GM15510 (cell line): ENCODE measurements around the gene NR6A1.

Source experiments
- POLR2A ChIP-seq: IDR thresholded peaks from 3 replicates; pipeline ENCODE4 v1.6.1; 2011; ENCODE audit warnings: borderline replicate concordance; ENCODE audit not compliant: insufficient read length; ENCODE audit errors: extremely low read depth

Gene NR6A1

GRCh38 chr9:124487260-124488182, 283.6 kb downstream of the NR6A1 start:
- TF ChIP-seq POLR2A = no peak

- no peak for TF ChIP-seq POLR2A
Observed at GRCh38 chr9:124486778-124487259, 284.3 kb downstream of the NR6A1 start.

DNA sequence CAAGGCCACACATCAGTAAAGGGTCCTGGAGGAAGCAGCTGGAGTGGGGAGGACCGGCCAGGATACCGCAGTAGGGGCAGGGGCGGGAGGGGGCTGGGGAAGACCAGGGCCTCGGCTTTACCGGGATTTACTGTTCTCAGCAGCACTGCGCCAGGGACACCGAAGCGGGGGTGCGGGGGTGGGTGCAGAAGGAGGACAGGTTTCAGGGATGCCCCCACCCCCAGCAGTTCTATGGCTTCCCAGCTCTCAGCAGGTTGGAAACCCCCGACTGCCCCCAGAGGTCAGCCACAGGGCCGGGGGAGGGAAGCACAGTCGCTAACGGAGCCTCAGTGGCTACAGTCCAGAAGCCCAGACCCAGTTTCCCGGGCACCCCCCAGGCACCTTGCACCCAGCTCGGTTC, 285.2 kb downstream of the NR6A1 start:
- no peak for TF ChIP-seq POLR2A

- TF ChIP-seq POLR2A = no peak
Observed at GRCh38 chr9:124485201-124485600, 285.9 kb downstream of the NR6A1 start.

DNA sequence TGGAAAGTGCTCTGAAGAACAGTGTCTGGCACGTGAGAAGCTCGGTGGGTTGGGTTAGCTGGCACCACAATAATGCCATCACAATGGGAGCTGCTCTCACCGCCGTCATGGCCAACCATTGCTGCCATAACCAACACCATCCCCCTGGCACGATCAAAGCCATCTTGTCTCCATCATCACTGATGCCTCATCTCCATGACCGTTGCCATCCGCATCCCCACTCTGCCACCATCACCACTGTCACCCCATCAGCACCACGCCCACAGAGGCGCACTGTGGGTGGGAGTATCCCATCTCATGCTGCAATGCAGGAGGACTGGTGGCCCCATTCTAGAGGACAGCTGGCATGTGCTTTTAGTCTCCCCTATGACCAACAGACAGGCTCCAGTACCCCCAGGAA, 287.6 kb downstream of the NR6A1 start:
- no peak for TF ChIP-seq POLR2A

DNA sequence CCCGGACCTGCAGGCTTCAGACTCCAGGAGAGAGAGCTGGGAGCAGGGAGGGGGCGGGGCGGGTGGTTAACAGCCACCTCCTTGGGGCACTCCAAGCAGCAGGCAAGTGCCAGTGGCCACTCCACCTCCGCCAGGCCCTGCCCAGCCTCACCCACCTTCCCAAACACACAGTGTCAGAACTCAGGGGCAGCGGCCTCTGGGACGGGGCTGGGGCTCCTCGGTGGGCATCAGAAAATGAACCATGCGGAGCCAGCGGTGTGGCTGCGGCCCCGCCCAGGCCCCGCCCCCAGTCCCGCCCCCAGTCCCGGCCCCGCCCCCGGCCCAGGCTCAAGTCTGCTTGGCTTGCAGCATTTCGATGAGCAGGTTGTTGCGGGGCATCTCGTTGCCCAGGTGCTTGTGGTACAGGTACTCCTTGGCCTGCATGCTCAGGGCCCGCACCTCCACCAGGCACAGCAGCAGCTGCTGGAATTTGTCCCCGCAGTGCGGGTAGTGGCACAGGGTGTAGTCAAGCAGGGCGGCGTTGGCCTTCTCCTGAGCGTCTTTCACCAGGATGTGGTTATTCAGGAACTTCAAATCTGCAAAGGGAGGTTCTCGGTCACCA, 288.6 kb downstream of the NR6A1 start:
- no peak for TF ChIP-seq POLR2A

DNA sequence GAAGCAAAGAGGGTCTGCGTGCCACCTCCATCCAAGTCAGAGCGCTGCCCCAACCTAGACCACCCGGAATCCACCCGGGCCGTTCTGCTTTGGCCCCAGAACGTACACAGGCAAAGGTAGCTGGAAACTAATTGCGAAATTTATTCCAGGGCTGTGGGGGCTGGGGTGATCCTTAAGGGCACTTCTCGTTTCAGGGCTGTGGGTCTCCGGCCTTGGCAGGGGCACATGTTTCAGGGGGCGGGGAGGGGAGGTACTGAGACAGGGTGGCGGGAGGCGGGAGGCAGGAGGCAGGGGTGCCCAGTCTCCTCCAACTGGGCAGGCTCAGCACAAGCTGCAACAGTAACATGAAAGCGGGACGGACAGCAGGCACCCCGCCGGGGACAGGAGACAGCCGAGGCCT, 290.0 kb downstream of the NR6A1 start:
- TF ChIP-seq POLR2A = no peak

GRCh38 chr9:124480621-124480981, 290.5 kb downstream of the NR6A1 start:
- no peak for TF ChIP-seq POLR2A

DNA sequence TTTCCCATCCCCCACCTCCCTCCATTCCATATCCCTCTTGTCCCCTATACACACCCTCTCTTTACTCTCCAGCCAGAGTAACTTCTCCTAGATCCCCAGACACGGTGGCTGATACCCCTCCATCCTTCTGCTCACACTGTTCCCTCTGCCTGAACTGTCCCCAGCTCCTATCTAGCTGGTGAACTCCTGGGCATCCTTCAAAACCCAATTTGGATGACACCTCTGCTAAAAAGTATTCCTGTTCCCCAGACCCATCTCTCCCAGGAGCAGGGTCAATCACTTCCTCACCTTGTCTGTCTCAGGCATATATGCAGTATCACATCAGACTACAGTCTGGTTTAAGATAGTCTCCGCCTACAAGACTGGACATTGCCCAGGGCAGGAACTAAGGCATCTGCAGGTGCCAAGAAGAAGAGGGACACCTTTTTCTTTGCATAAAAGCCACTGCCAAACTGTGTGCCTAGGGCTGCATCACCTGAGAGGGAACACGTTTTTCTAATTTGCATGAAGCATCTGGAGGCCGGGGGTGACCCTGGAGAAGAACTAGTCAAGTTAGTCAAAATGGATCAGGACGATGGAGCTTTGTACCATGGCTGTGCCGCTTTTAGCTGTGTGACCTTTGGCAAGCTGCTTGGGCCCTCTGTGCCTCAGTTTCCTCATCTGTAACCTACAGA, 291.0 kb downstream of the NR6A1 start:
- TF ChIP-seq POLR2A = no peak

DNA sequence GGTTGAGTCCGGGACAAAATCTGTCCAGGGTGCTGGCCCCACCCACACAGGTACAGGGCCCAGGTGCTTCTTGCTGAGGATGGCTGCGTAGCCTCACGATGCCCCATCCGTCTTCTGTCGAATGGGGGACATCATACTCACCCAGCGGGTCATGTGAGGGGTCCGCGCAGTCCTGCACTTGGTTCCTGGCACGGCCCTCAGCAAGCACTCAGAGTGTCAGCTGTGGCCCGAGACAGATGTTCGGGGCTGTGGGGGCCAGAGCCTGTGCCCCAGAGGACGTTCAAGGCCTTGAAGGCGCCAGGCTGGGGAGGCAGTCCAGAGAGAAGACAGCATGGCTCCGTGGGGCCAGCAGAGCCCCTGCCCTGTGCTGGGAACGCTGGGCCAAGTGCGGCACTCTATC, 291.7 kb downstream of the NR6A1 start:
- TF ChIP-seq POLR2A = no peak

GRCh38 chr9:124478354-124478753, 292.8 kb downstream of the NR6A1 start:
- no peak for TF ChIP-seq POLR2A

GRCh38 chr9:124477648-124478285, 293.3 kb downstream of the NR6A1 start:
- TF ChIP-seq POLR2A = no peak

DNA sequence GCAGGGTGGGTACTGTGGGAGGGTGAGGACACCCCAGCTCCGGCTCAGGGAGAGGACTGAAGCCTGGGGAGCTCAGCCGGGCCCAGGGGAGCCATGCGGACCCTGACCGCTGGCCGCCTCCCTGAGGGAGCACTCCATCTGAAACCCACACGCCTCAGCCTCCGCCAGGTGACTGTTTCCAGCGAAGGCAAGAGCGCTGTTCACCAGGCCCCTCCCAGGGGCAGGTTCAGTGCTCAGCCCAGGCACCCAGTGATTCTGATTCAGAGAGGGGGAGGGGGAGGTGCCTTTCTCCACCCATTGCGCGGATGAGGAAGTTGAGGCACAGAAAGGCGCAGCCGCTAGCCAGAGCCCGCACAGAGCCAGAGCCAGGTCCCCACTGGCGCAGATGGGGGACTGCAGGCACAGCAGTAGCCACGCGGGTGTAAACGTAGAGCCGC, 293.9 kb downstream of the NR6A1 start:
- TF ChIP-seq POLR2A = no peak

- TF ChIP-seq POLR2A = no peak
Observed at GRCh38 chr9:124475868-124476690, 295.0 kb downstream of the NR6A1 start.
